Neural cell (in vitro differentiated cells): Measurements from ENCODE around the gene DZIP3.

ENCODE experiments used
- POLR2AphosphoS5 ChIP-seq: IDR thresholded peaks from 2 replicates; pipeline ENCODE4 v1.6.1; 2012
- RAD21 ChIP-seq: fragments of 450-650 bp; conservative IDR thresholded peaks from 2 replicates; pipeline ENCODE4 v1.6.1; 2014; ENCODE audit warnings: antibody characterized with exemption, mild to moderate bottlenecking, moderate library complexity
- TAF1 ChIP-seq: IDR thresholded peaks from 2 replicates; pipeline ENCODE4 v1.6.1; 2012; ENCODE audit warnings: low read depth
- TF ChIP-seq, protein P1 (sequence below): fragments of 450-650 bp; IDR thresholded peaks from 2 replicates; pipeline ENCODE4 v1.5.1; 2014; ENCODE audit warnings: antibody characterized with exemption, mild to moderate bottlenecking, moderate library complexity; ENCODE audit not compliant: poor library complexity, severe bottlenecking
- TF ChIP-seq, protein P2 (sequence below): IDR thresholded peaks from 2 replicates; pipeline ENCODE4 v1.6.1; 2012; ENCODE audit warnings: borderline replicate concordance

DNA sequence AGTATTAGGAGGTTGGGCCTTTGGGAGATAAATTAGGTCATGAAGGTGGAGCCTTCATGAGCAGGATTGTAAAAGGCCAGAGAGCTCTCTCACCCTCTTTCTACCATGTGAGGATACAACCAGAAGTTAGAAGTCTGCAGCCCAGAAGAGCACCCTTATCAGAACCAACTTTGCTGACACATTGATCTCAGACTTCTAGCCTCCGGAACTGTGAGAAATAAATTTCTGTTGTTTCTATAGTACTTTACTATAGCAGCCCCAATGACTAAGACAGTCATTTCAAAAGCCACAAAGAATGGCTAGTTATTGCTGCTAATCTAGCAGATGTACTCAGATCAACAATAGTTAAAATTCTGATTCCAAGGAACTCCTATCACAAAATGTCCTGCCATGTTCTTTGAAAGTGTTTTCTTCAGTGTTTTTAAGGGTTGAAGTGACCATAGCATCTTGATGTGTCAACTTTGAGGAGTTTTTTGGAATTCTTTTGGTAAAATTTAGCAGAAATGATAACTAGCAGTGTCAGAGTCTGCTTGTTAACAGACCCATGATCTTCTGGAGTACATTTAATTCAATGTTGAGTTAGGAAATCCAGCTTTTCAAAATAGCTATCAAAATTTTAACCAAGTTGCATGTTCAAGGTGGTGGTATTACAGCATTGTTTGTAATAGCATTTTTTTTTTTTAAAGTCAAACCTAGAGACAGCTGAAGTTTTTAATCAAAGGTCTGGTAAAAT, 10.3 kb downstream of the DZIP3 start:
- TF ChIP-seq, protein P1, sequence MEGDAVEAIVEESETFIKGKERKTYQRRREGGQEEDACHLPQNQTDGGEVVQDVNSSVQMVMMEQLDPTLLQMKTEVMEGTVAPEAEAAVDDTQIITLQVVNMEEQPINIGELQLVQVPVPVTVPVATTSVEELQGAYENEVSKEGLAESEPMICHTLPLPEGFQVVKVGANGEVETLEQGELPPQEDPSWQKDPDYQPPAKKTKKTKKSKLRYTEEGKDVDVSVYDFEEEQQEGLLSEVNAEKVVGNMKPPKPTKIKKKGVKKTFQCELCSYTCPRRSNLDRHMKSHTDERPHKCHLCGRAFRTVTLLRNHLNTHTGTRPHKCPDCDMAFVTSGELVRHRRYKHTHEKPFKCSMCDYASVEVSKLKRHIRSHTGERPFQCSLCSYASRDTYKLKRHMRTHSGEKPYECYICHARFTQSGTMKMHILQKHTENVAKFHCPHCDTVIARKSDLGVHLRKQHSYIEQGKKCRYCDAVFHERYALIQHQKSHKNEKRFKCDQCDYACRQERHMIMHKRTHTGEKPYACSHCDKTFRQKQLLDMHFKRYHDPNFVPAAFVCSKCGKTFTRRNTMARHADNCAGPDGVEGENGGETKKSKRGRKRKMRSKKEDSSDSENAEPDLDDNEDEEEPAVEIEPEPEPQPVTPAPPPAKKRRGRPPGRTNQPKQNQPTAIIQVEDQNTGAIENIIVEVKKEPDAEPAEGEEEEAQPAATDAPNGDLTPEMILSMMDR = no peak
- TF ChIP-seq TAF1 = no peak
- no peak for TF ChIP-seq POLR2AphosphoS5
- TF ChIP-seq RAD21 = no peak
- TF ChIP-seq, protein P2, sequence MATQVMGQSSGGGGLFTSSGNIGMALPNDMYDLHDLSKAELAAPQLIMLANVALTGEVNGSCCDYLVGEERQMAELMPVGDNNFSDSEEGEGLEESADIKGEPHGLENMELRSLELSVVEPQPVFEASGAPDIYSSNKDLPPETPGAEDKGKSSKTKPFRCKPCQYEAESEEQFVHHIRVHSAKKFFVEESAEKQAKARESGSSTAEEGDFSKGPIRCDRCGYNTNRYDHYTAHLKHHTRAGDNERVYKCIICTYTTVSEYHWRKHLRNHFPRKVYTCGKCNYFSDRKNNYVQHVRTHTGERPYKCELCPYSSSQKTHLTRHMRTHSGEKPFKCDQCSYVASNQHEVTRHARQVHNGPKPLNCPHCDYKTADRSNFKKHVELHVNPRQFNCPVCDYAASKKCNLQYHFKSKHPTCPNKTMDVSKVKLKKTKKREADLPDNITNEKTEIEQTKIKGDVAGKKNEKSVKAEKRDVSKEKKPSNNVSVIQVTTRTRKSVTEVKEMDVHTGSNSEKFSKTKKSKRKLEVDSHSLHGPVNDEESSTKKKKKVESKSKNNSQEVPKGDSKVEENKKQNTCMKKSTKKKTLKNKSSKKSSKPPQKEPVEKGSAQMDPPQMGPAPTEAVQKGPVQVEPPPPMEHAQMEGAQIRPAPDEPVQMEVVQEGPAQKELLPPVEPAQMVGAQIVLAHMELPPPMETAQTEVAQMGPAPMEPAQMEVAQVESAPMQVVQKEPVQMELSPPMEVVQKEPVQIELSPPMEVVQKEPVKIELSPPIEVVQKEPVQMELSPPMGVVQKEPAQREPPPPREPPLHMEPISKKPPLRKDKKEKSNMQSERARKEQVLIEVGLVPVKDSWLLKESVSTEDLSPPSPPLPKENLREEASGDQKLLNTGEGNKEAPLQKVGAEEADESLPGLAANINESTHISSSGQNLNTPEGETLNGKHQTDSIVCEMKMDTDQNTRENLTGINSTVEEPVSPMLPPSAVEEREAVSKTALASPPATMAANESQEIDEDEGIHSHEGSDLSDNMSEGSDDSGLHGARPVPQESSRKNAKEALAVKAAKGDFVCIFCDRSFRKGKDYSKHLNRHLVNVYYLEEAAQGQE = no peak
